Measurements from ENCODE around the gene NAPSA.

NAPSA gene

GRCh38 chr19:50317115-50317514 is 48.3 kb downstream of the NAPSA start:
- H3K4me3 ChIP-seq (ENCODE audit: low read length), result no peak overlapping the region
- DNase-seq (ENCODE audit: low read depth), result no peak
- no peak for TF ChIP-seq CTCF (conservative IDR thresholded peaks at IDR 0.05; ENCODE audit: low read depth, low read length)

GRCh38 chr19:50315773-50316448 is 49.5 kb downstream of the NAPSA start:
- no peak for DNase-seq (ENCODE audit: low read depth)
- no peak for TF ChIP-seq CTCF (conservative IDR thresholded peaks at IDR 0.05; ENCODE audit: low read depth, low read length)
- H3K4me3 ChIP-seq (ENCODE audit: low read length), result no peak overlapping the region

DNA sequence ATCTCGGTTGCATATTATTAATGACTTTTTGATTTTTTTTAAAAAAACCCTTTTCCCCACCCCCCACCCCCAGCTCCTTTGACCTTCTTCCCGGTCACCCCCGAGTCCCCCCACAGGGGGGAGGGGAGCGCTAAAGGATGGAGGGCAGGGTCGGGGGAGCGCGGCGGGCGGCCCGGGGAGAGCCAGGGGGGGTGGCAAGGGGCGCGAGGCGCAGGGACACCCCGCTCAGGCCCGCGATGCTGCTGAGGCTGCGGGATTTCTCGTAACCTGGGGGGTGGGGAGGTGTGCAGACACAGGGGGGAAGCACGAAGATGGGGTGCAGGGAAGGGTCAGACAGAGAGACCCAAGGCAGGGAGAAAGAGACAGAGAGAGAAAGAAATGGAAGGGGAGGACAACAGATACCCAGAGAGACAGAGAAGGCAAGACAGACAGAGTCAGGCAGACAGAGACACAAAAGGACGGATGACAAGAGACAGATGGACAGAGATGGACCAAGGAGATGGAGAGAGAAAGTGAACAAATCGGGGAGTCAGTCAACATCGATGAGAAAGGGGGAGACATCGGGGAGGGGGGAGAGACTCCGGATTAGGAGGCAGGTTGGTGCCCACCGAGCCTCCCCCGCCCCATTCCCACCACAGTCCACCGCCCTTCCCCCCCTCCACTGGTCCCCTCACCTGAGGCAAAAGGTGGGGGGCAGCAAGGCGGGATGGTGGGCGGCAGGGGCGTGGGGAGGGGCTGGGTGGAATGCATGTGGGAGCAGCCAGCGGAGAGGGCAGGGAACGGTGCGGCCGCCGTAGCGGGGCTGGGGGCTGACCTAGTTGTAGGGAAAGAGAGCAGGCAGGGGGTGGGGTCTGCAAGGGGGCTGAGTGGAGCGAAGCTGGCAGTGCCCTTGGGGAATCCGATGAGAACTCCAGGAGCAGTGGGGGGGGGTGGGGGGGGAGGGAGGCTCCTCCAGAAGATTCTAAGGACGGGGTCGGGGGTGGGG is 50.4 kb downstream of the NAPSA start:
- H3K4me3 ChIP-seq (ENCODE audit: low read length), result no peak overlapping the region
- DNase-seq (ENCODE audit: low read depth), result no peak
- no peak for TF ChIP-seq CTCF (conservative IDR thresholded peaks at IDR 0.05; ENCODE audit: low read depth, low read length)

DNA sequence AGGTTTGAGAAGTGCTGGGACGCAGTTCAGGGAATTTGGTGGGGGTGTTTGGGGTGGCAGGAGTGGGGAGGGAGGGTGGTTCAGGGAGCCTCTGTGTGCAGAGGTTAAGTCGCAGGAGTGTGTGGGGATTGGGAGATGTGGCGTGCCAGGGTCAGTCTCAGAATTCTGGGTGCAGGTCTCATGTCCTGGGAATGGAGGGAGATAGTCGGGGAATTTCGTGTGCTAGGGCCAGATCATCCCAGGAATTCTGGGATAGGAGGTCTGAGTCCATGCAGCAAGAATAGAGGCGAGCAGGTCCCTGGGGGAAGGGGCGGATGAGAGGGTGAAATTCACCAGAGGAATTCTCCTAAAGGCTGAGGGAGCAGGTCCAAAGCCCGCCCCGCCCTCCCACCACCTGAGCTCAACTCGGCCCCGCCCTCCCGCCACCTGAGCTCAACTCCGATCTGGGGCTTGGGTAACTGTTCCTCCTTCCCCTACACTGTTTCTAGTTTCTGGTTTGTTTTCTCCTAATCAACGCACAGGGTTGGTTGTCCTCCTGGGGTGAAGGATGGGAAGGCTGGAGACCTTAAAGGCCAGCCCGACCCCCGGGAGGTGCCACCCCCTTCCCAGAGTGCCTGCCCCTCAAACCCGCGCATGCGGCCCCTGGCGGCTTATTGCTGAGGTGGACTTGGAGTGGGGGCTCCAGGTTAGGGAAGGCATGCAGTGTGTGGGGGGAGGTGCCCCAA is 51.5 kb downstream of the NAPSA start:
- no peak overlapping the region for H3K4me3 ChIP-seq (ENCODE audit: low read length)
- no peak for TF ChIP-seq CTCF (conservative IDR thresholded peaks at IDR 0.05; ENCODE audit: low read depth, low read length)
- DNase-seq (ENCODE audit: low read depth), result no peak

- TF ChIP-seq CTCF (conservative IDR thresholded peaks at IDR 0.05; ENCODE audit: low read depth, low read length), result no peak
- DNase-seq (ENCODE audit: low read depth), result no peak
- H3K4me3 ChIP-seq (ENCODE audit: low read length), result no peak overlapping the region
These were observed 52.2 kb downstream of the NAPSA start for GRCh38 chr19:50312967-50313811.
